Gastrocnemius medialis (tissue), 4 donors: ENCODE data around the gene CFAP157. TPM values are rescaled to one million over a fixed set of nuclear protein-coding genes. Genes with fewer than 3 reads are reported as not detected.

Source experiments
- ATAC-seq, 2 donors: fragments of 150-250 bp; one replicate each; pipeline ENCODE4 v1.9.1; 2016
- DNase-seq, 2 donors: peaks; one replicate each; pipeline ENCODE4 v3.0.0-alpha.2; 2019
- H3K27ac ChIP-seq, 4 donors: fragments of 200-600 bp; sonication (generic); 1 replicate in 1 of 4; 2 replicates in 3 of 4; pipeline ENCODE4 v1.5.1; 2016 to 2018; ENCODE audit warnings: mild to moderate bottlenecking in 2 of 4, moderate library complexity in 1 of 4
- H3K27me3 ChIP-seq, 3 donors: fragments of 200-600 bp; sonication (generic) in 2 of 3; 1 replicate in 1 of 3; 2 replicates in 2 of 3; pipeline versions ENCODE4 v1.5.1 to v1.6.0; 2016 to 2019; ENCODE audit warnings: mild to moderate bottlenecking in 1 of 3, moderate library complexity in 1 of 3
- H3K36me3 ChIP-seq, 2 donors: fragments of 200-600 bp; sonication (generic) in 1 of 2; one replicate each; pipeline ENCODE4 v1.5.1; 2017 to 2018
- H3K4me1 ChIP-seq, 2 donors: fragments of 200-600 bp; sonication (generic) in 1 of 2; one replicate each; pipeline ENCODE4 v1.5.1; 2016 to 2017; ENCODE audit warnings: mild to moderate bottlenecking in 2 of 2
- H3K4me3 ChIP-seq, 4 donors: fragments of 200-600 bp; sonication (generic) in 3 of 4; 1 replicate in 1 of 4; 2 replicates in 3 of 4; pipeline ENCODE4 v1.5.1; 2016 to 2019; ENCODE audit warnings: mild to moderate bottlenecking in 2 of 4
- H3K9me3 ChIP-seq, 3 donors: fragments of 200-600 bp; sonication (generic) in 2 of 3; 1 replicate in 1 of 3; 2 replicates in 2 of 3; pipeline ENCODE4 v1.5.1; 2016 to 2019
- POLR2A ChIP-seq, 2 donors: fragments of 450-650 bp; IDR thresholded peaks; one replicate each; pipeline ENCODE4 v1.6.1; 2017; ENCODE audit warnings: antibody characterized with exemption in 2 of 2, mild to moderate bottlenecking in 2 of 2, moderate library complexity in 2 of 2
- in situ Hi-C, 4 donors: fragments of 200-750 bp; cut with MboI; loops; one replicate each; pipeline versions ENCODE4 v1.15.0 to v1.8.0; 2017; ENCODE audit warnings: low sequenced_read_pairs in 4 of 4
- intact Hi-C: fragments of 100-400 bp; cut with DNase I; formaldehyde crosslinking; loops from one replicate; pipeline ENCODE4 v1.15.1; 2023; ENCODE audit warnings: low total_unique reads
- total RNA-seq, 4 donors: library from RNA; depleted of rRNA; stranded (reverse); fragments of >200 nt; gene quantifications; one replicate each; pipeline versions ENCODE4 v1.1.0 to v1.2.3, GENCODE V29; 2016
- TF ChIP-seq, protein P1 (sequence below), 5 experiments: fragments of 450-650 bp in 3 of 5; fragments of 200-600 bp in 2 of 5; sonication (generic) in 2 of 5; IDR thresholded peaks in 4 of 5; conservative IDR thresholded peaks in 1 of 5; 1 replicate in 4 of 5; 2 replicates in 1 of 5; pipeline ENCODE4 v1.5.1; 2016 to 2019; ENCODE audit warnings: antibody characterized with exemption in 5 of 5, mild to moderate bottlenecking in 3 of 5, moderate library complexity in 3 of 5

CFAP157 gene
- total RNA-seq, 4 donors from 2014 or later = not detected

DNA sequence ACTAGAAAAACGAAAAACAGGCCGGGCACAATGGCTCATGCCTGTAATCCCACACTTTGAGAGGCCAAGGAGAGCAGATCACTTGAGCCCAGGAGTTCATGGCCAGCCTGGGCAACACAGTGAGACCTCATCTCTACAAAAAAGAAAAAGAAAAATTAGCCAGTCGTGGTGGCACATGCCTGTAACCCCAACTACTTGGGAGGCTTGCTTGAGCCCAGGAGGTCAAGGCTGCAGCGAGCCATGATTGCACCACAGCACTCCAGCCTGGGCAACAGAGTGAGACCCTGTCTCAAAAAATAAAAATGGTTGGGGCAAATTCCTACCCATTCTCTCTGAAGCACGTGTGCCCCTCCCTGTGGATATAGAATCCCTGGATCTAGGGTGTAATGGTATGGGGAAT lies 8.4 kb upstream of the CFAP157 start:
- no peak for ATAC-seq
- H3K4me3 ChIP-seq = no peak overlapping the region
- peak overlapping the region; percentile 85 to 96 (median 91) for H3K27ac ChIP-seq
- H3K36me3 ChIP-seq = no peaks in the 10 kb centered on the region
- intact Hi-C loops (no loop called here), in situ Hi-C loops (no loop called here)
- TF ChIP-seq, protein P1, sequence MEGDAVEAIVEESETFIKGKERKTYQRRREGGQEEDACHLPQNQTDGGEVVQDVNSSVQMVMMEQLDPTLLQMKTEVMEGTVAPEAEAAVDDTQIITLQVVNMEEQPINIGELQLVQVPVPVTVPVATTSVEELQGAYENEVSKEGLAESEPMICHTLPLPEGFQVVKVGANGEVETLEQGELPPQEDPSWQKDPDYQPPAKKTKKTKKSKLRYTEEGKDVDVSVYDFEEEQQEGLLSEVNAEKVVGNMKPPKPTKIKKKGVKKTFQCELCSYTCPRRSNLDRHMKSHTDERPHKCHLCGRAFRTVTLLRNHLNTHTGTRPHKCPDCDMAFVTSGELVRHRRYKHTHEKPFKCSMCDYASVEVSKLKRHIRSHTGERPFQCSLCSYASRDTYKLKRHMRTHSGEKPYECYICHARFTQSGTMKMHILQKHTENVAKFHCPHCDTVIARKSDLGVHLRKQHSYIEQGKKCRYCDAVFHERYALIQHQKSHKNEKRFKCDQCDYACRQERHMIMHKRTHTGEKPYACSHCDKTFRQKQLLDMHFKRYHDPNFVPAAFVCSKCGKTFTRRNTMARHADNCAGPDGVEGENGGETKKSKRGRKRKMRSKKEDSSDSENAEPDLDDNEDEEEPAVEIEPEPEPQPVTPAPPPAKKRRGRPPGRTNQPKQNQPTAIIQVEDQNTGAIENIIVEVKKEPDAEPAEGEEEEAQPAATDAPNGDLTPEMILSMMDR (IDR thresholded peaks at IDR 0.05 in 4 of 5, conservative IDR thresholded peaks at IDR 0.05 in 1 of 5) = no peak
- DNase-seq = no peak
- no peaks in the 10 kb centered on the region for H3K9me3 ChIP-seq
- H3K4me1 ChIP-seq = peaks cover 13 to 20% of the 10 kb centered on the region in 2 donors
- H3K27me3 ChIP-seq = no peaks in the 10 kb centered on the region

DNA sequence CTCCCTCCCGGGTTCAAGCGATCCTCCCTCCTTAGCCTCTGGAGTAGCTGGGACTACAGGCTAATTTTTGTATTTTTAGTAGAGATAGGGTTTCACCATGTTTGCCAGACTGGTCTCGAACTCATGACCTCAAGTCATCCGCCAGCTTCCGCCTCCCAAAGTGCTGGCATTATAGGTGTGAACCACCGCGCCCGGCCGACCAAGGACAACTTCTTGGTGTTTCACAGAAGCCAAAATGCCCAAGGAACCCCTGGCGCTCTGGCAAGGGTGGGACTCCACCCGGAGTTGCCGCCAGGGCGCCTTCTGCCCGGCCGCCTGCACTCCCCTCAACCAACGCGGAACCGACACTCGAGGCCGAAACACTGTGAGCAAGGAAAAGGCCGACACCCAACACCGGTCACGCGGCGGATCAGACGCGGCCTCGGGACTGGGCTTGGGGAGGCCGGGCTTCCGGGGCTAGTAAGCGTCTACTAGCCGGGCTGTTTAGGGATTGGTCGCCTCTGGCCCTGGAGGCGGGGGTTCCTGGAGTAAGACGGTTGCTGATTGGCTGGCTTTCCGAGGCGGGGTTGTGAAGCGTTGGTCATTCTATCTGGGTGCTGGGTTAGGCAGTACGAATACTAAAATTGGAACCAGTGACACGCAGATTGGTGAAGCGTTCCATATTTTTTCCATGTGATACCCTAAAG lies 7.7 kb upstream of the CFAP157 start:
- in situ Hi-C loops (no loop called here), intact Hi-C loops (loop anchor here (1.0 kb wide), 1 partner anchor 87 kb away; the partner anchor contains the start of gene STXBP1)
- peaks cover 13 to 20% of the 10 kb centered on the region in 2 donors for H3K4me1 ChIP-seq
- H3K27ac ChIP-seq = peak overlapping the region; percentile 85 to 96 (median 91)
- no peaks in the 10 kb centered on the region for H3K9me3 ChIP-seq
- peak overlapping the region; percentile 36 to 49 (median 40) for H3K4me3 ChIP-seq
- ATAC-seq (peak; percentile 97 to 98), DNase-seq (peak; percentile 99)
- TF ChIP-seq POLR2A (IDR thresholded peaks at IDR 0.05) = peak; percentile 58 to 78
- TF ChIP-seq, protein P1 (IDR thresholded peaks at IDR 0.05 in 4 of 5, conservative IDR thresholded peaks at IDR 0.05 in 1 of 5) = peak; percentile 43 to 50 (median 47)
- H3K36me3 ChIP-seq = no peaks in the 10 kb centered on the region
- no peaks in the 10 kb centered on the region for H3K27me3 ChIP-seq

DNA sequence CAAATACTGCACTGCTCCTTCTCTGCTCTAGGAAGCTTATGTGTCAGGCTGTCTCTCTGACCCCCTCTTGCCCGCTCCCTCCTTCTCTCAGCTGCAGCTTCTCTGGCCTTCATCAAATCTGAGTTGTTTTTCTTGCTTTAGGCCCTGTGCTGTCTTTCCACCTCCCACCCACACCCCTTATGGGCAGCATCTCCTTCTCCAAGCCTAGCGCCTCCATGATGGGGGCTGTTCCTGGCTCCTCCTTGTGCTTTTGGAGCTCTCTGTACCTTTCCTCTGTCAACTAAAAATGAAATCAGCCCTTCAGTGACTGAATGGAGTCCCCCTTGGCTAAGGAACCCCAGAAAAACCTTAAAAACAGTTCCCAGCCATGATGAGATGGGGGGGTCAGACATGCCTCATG lies 6.6 kb upstream of the CFAP157 start:
- H3K4me3 ChIP-seq = no peak overlapping the region
- intact Hi-C loops (loop anchor here (1.0 kb wide), 1 partner anchor 15 kb away; the partner anchor contains the start of gene PTRH1), in situ Hi-C loops (no loop called here)
- no peaks in the 10 kb centered on the region for H3K36me3 ChIP-seq
- H3K4me1 ChIP-seq = peaks cover 13 to 20% of the 10 kb centered on the region in 2 donors
- no peaks in the 10 kb centered on the region for H3K9me3 ChIP-seq
- peak overlapping the region; percentile 85 to 96 (median 91) for H3K27ac ChIP-seq
- no peak for TF ChIP-seq POLR2A (IDR thresholded peaks at IDR 0.05)
- ATAC-seq = no peak
- no peaks in the 10 kb centered on the region for H3K27me3 ChIP-seq
- DNase-seq = no peak

DNA sequence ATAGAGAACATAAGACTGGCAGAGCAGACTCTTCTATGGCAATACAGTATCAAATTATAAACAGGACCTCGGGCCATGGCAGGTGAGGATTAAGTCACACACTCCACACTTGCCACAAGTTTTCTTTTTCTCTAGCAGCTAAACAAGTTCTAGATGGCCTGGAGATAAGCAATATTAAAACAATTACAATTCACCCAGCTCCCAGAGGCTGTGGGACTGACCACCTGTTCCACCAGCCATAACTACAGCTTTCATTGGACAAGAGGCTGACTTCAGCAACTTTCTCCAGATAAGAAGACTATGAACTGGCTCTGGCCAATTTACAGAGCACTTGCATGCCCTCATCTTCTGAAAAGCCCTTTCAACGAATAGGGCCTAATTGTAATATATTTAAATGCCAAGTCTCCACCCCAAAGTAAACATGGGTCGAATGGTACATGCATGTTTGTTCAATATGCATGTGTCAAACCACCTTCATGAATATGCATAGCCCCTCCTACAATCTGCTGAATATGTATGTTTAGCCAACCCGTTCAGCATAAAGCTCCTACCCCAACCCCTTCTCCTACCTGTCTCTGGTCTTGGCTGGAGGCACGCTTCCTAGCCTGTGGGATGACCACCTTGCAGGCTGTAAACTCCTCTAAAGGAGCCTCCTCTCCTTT lies 6.1 kb upstream of the CFAP157 start:
- TF ChIP-seq, protein P1 (IDR thresholded peaks at IDR 0.05 in 4 of 5, conservative IDR thresholded peaks at IDR 0.05 in 1 of 5) = no peak
- TF ChIP-seq POLR2A (IDR thresholded peaks at IDR 0.05) = no peak
- H3K27me3 ChIP-seq = no peaks in the 10 kb centered on the region
- in situ Hi-C loops (no loop called here), intact Hi-C loops (loop anchor here (1.0 kb wide), 1 partner anchor 15 kb away; the partner anchor contains the start of gene PTRH1)
- H3K9me3 ChIP-seq = no peaks in the 10 kb centered on the region
- peak in 1 of 2 donors; percentile 44 for ATAC-seq
- H3K4me1 ChIP-seq = peaks cover 13 to 20% of the 10 kb centered on the region in 2 donors
- no peak for DNase-seq
- H3K27ac ChIP-seq = peak overlapping the region; percentile 85 to 96 (median 91)
- no peaks in the 10 kb centered on the region for H3K36me3 ChIP-seq
- H3K4me3 ChIP-seq = no peak overlapping the region

DNA sequence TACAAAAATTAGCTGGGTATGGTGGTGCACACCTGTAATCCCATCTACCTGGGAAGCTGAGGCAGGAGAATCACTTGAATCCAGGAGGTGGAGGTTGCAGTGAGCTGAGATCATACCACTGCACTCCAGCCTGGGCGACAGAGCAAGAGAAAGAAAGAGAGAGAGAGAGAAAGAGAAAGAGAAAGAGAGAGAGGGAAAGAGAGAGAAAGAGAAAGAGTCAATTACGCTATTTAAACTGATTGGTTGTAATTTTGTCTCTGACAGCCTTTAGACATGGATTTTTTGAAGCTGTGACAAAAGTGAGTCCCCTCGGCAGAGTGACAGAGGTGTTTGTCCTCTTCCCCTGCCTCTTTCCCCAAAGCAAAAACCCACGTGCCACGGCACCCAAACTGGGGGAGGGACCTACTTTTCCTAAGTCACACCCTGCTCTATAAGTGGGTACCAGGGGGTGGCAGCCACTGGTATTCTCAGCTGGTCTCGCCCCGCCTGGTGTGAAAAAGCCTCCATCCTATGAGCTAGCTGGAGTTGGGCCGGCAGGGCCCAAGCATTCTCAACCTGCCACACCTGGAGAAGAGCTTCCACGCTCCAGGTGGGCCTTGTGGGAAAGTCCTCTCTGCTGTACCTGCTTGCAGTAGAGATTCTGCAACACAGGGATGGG lies 3.4 kb upstream of the CFAP157 start:
- no peaks in the 10 kb centered on the region for H3K9me3 ChIP-seq
- no peak for DNase-seq
- no peak overlapping the region for H3K27ac ChIP-seq
- no peaks in the 10 kb centered on the region for H3K36me3 ChIP-seq
- intact Hi-C loops = no loop called here
- no peaks in the 10 kb centered on the region for H3K27me3 ChIP-seq
- in situ Hi-C loops = no loop called here
- H3K4me3 ChIP-seq = no peak overlapping the region
- peaks cover 13 to 20% of the 10 kb centered on the region in 2 donors for H3K4me1 ChIP-seq
- ATAC-seq = no peak
- no peak for TF ChIP-seq POLR2A (IDR thresholded peaks at IDR 0.05)
- TF ChIP-seq, protein P1 (IDR thresholded peaks at IDR 0.05 in 4 of 5, conservative IDR thresholded peaks at IDR 0.05 in 1 of 5) = no peak
